ENCODE measurements around the gene JAK3.

JAK3 gene

DNA sequence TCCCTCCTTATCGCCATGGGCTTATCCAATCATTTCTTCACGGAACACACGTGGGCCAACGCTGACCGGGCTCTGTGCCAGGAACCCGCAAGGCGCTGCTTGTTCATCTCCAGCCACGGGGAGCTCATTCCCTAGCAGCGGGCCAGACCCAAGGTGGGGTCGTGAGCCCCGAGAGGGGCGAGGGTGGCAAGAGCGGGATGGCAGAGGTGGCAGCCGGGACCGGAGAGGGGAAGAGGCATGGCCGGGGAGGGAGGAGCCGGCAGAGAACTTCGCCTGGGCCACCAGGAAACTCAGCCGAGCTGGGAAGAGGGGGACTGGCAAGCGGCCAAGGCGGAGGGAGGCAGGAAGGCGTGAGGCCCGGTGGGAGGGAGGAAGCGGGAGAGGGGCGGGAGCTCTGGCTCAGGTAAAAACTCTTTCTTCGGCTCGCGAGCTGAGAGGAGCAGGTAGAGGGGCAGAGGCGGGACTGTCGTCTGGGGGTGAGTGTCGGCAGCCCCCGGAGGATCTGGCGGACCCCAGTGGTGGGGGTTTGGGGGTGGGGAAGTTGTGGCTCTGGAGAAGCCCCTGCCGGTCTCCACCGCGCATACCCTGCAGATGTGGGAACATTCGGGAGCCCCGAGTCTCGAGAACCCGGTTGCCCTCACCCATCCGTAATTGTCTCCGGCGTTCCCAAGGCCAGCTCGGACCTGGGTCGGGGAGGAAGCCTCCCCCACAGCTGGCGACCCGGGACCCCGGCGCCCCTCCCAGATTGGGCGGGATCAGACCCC lies 52.9 kb downstream of the JAK3 start, which contains the start of gene B3GNT3:
B3GNT3 (plus strand) TSS at position 408 of the 764 bp plus-strand sequence. CDS start 12,670 bp downstream, outside the sequence.
- Histone ChIP-seq H3K27me3 (peaks cover 88% of the 10 kb centered on the region), H3K36me3 (no peaks in the 10 kb centered on the region), H3K4me1 (ENCODE audit: control insufficient read depth in 1 of 2, insufficient read depth in 1 of 2, low read depth in 1 of 2, low read length in 1 of 2) (peaks cover 0 to 8% of the 10 kb centered on the region in 2 experiments), H3K27ac (no peak within 1 kb of the TSS), H3K9me3 (no peaks in the 10 kb centered on the region), H3K4me3 (ENCODE audit: low read depth in 1 of 2, low read length in 1 of 2) (no peak within 1 kb of the TSS)
- TF ChIP-seq CTCF (IDR thresholded peaks at IDR 0.05) = no peak

DNA sequence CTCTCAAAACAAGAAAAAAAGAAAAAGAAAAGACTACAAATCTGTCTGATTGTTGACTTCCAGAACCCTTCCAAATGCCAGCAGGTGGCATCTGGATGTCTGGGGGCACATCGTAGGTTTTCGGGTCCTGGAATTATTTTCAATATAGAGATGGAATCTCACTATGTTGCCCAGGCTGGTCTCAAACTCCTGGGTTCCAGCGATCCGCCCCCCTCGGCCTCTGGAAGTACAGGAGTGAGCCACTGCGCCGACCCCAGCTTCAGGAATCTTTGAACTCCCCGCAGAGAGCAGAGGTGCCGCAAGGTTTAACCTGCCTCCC lies 53.4 kb downstream of the JAK3 start:
- TF ChIP-seq CTCF (IDR thresholded peaks at IDR 0.05) = no peak

DNA sequence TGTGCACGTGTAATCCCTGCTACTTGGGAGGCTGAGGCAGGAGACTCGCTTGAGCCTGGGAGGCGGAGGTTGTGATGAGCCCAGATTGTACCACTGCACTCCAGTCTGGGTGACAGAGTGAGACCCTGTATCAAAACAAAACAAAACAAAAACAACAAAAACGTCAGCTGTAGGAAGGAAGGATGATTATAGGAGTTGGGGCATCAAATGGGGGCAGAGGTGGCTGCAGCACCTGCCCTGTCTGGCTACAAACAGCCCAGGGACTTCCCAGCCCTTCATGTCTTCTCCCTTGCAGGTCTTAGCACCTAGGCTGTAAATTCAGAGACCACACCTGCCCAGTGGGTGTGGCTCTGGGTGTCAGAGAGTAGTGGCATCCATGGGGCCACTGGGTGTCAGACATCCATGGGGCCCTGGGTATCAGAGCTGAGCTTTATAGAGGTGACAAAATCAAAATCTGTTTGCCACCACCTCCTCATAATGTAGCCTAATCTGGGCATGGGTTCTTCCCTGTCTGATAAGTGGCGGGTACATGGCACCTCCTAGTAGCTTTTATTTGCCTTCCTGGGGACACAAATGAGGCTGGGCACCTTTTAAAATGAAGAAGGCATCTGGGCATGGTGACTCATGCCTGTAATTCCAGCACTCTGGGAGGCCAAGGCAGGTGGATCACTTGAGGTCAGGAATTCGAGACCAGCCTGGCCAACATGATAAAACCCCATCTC lies 57.6 kb downstream of the JAK3 start:
- no peak for TF ChIP-seq CTCF (IDR thresholded peaks at IDR 0.05)
- Histone ChIP-seq H3K27ac (no peak overlapping the region), H3K36me3 (peaks cover 43% of the 10 kb centered on the region), H3K27me3 (peaks cover 51% of the 10 kb centered on the region), H3K4me1 (ENCODE audit: control insufficient read depth in 1 of 2, insufficient read depth in 1 of 2, low read depth in 1 of 2, low read length in 1 of 2) (peaks cover 0 to 5% of the 10 kb centered on the region in 2 experiments), H3K9me3 (no peaks in the 10 kb centered on the region), H3K4me3 (ENCODE audit: low read depth in 1 of 2, low read length in 1 of 2) (no peak overlapping the region)

More for the DNA sequence above, 53.4 kb downstream of the JAK3 start:
- H3K27me3 ChIP-seq = peaks cover 88% of the 10 kb centered on the region
- no peak overlapping the region for H3K27ac ChIP-seq
- peaks cover 0 to 8% of the 10 kb centered on the region in 2 experiments for H3K4me1 ChIP-seq (ENCODE audit: control insufficient read depth in 1 of 2, insufficient read depth in 1 of 2, low read depth in 1 of 2, low read length in 1 of 2)
- H3K36me3 ChIP-seq = peaks cover 3% of the 10 kb centered on the region
- H3K4me3 ChIP-seq (ENCODE audit: low read depth in 1 of 2, low read length in 1 of 2) = no peak overlapping the region
- no peaks in the 10 kb centered on the region for H3K9me3 ChIP-seq

GRCh38 chr19:17788632-17789031 lies 59.1 kb downstream of the JAK3 start:
- Histone ChIP-seq H3K4me1 (ENCODE audit: control insufficient read depth in 1 of 2, insufficient read depth in 1 of 2, low read depth in 1 of 2, low read length in 1 of 2) (no peaks in the 10 kb centered on the region), H3K27me3 (peaks cover 35% of the 10 kb centered on the region), H3K4me3 (ENCODE audit: low read depth in 1 of 2, low read length in 1 of 2) (no peak overlapping the region), H3K36me3 (peaks cover 59% of the 10 kb centered on the region), H3K27ac (no peak overlapping the region), H3K9me3 (no peaks in the 10 kb centered on the region)
- TF ChIP-seq CTCF (IDR thresholded peaks at IDR 0.05) = no peak

DNA sequence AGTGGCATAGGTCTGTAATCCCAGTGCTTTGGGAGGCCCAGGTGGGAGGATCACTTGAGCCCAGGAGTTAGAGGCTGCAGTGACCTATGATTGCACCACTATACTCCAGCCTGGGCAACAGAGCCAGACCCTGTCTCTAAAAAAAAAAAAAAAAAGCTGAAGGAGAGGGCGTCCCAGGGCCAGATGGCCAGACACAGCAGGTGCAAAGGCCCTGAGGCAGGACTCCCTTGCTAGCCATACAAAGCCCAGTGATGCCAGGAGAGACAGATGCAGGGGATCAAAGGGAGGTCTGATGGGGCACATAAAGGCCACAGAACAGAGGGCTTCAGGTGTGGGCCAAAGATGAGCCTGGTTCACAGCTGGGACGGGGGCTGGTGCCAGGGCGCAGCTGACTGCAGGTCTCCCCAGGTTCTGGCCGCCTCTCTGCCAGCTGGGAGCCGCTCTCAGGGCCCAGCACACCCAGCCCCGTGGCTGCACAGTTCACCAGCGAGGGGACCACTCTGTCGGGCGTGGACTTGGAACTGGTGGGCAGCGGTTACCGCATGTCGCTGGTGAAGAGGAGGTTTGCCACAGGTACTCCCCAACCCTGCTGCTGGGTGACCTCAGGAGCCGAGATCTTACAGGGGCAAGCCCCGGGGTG lies 60.4 kb downstream of the JAK3 start:
- Histone ChIP-seq H3K4me1 (ENCODE audit: control insufficient read depth in 1 of 2, insufficient read depth in 1 of 2, low read depth in 1 of 2, low read length in 1 of 2) (no peaks in the 10 kb centered on the region), H3K9me3 (no peaks in the 10 kb centered on the region), H3K4me3 (ENCODE audit: low read depth in 1 of 2, low read length in 1 of 2) (no peak overlapping the region), H3K27me3 (peaks cover 23% of the 10 kb centered on the region), H3K36me3 (peaks cover 72% of the 10 kb centered on the region), H3K27ac (no peak overlapping the region)
- no peak for TF ChIP-seq CTCF (IDR thresholded peaks at IDR 0.05)
